Spleen (tissue), 7 donors: ENCODE results near the gene CSRP2.

Experiments used
- POLR2A ChIP-seq, 3 donors: fragments of 450-650 bp; IDR thresholded peaks; one replicate each; pipeline ENCODE4 v1.5.1; 2017; ENCODE audit warnings: antibody characterized with exemption in 3 of 3, mild to moderate bottlenecking in 1 of 3
- TF ChIP-seq, protein P1 (sequence below), 11 experiments: fragments of 200-600 bp in 7 of 11; fragments of 450-650 bp in 4 of 11; sonication (generic) in 4 of 11; IDR thresholded peaks in 8 of 11; conservative IDR thresholded peaks in 3 of 11; 1 replicate in 7 of 11; 2 replicates in 4 of 11; pipeline versions ENCODE4 v1.4.0 to v1.8.0; 2016 to 2021; ENCODE audit warnings: antibody characterized with exemption in 11 of 11, inconsistent platforms in 4 of 11, mild to moderate bottlenecking in 1 of 11
- donor health status: DM: no; HTN: no; CAD: no; lungs with moderate emphysema.
- donor health status: DM: no; HTN: no; CAD: no.
- donor health status: DM: no; HTN: no; CAD: no.

DNA sequence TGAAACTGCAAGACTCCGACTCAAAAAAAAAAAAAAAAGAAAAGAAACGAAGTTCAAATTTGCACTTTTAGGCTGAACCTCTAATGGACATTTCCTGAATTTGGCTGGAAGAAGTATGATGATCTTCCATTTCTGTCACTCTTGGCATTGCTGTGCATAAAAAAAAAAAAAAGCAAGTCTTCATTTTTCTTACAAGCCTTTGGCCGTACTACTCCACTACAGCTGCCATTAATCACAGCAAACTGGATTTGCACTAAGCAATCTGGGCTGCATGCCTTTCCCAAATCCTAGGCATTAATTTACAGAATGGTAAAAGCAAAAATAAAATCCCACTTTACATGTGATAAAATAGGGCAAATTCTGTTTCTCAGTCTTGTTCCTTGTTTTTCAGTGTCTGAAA, 7.1 kb downstream of the CSRP2 start:
- TF ChIP-seq, protein P1, sequence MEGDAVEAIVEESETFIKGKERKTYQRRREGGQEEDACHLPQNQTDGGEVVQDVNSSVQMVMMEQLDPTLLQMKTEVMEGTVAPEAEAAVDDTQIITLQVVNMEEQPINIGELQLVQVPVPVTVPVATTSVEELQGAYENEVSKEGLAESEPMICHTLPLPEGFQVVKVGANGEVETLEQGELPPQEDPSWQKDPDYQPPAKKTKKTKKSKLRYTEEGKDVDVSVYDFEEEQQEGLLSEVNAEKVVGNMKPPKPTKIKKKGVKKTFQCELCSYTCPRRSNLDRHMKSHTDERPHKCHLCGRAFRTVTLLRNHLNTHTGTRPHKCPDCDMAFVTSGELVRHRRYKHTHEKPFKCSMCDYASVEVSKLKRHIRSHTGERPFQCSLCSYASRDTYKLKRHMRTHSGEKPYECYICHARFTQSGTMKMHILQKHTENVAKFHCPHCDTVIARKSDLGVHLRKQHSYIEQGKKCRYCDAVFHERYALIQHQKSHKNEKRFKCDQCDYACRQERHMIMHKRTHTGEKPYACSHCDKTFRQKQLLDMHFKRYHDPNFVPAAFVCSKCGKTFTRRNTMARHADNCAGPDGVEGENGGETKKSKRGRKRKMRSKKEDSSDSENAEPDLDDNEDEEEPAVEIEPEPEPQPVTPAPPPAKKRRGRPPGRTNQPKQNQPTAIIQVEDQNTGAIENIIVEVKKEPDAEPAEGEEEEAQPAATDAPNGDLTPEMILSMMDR (IDR thresholded peaks at IDR 0.05 in 8 of 11, conservative IDR thresholded peaks at IDR 0.05 in 3 of 11), result no peak
- TF ChIP-seq POLR2A (IDR thresholded peaks at IDR 0.05), result no peak
